GM19043 (cell line): Measurements from ENCODE around the gene GAPDHS.

Experiments
- ATAC-seq: cut with Tn5 transposase; IDR thresholded peaks from one replicate; pipeline ENCODE4 v1.9.1; 2021; ENCODE audit warnings: low read depth; ENCODE audit not compliant: unreplicated experiment

Gene GAPDHS

DNA sequence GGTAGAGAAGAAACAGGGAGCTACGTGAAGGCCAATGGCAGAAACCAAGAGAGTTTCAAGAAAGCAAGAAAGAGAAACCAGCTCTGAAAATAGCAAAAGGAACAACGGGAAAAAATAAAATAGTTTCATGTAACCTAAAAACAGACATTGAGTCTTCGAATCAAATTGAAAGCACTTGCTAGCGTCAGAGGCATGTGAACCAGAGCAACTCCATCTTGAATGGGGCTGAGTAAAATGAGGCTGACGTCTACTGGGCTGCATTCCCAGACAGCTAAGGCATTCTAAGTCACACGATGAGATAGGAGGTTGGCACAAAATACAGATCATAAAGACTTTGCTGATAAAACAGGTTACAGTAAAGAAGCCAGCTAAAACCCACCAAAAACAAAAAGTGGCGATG is 45.5 kb downstream of the GAPDHS start:
- no peak for ATAC-seq

DNA sequence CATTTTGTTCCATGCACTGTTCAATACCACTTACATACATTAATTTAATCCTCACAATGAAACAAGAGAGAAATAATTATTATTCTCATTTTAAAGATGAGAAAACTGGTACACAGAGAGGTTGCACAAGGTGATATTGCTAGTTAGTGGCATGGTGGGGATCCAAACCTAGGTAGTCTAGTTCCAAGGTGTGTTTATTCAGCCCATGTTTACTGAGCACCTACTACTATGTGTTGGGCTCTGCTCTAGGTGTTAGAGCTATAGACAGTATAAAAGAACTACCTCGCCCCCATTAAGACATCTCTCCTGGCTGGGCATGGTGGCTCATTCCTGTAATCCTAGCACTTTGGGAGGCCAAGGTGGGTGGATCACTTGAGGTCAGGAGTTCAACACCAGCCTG is 49.5 kb downstream of the GAPDHS start:
- no peak for ATAC-seq

GRCh38 chr19:35585848-35586247 is 52.6 kb downstream of the GAPDHS start, which contains the start of gene PMIS2:
Gene PMIS2, plus strand, starts transcription at chr19:35586173. Its CDS starts 87 bp downstream, at chr19:35586260.
- no peak for ATAC-seq

- no peak for ATAC-seq
Observed at GRCh38 chr19:35587321-35587720, 54.1 kb downstream of the GAPDHS start.

GRCh38 chr19:35590875-35591274 is 57.6 kb downstream of the GAPDHS start:
- ATAC-seq: no peak

- ATAC-seq: no peak
Observed at GRCh38 chr19:35592226-35592625, 59.0 kb downstream of the GAPDHS start.
